ENCODE measurements around the gene ZBTB32. TPM values are rescaled to one million over a fixed set of nuclear protein-coding genes. Genes with fewer than 3 reads are reported as not detected.

The ZBTB32 gene
- total RNA-seq, 1 experiment from 2014 or later, result 0.13 TPM

DNA sequence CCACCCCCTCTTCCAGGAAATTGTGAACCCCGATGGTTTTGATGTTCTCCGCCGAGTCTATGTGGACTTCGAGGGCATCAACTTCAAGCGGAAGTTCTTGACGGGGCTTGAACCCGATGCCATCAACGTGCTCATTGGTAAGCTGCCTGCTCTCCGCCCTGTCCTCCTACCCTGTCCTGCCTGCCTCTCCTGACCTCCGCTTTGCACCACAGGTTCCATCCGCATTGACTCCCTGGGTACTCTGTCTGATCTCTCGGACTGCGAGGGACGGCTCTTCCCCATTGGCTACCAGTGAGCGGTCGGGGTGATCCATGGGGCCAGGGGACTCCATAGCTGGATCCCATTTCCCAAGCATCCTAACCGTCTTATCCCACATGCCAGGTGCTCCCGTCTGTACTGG lies 26.0 kb downstream of the ZBTB32 start:
- H3K18ac ChIP-seq (ENCODE audit: insufficient read length, low read depth, low read length), result no peak overlapping the region
- no peaks in the 10 kb centered on the region for H4K20me1 ChIP-seq (ENCODE audit: control insufficient read depth, insufficient read depth, insufficient read length)
- TF ChIP-seq, protein P1, sequence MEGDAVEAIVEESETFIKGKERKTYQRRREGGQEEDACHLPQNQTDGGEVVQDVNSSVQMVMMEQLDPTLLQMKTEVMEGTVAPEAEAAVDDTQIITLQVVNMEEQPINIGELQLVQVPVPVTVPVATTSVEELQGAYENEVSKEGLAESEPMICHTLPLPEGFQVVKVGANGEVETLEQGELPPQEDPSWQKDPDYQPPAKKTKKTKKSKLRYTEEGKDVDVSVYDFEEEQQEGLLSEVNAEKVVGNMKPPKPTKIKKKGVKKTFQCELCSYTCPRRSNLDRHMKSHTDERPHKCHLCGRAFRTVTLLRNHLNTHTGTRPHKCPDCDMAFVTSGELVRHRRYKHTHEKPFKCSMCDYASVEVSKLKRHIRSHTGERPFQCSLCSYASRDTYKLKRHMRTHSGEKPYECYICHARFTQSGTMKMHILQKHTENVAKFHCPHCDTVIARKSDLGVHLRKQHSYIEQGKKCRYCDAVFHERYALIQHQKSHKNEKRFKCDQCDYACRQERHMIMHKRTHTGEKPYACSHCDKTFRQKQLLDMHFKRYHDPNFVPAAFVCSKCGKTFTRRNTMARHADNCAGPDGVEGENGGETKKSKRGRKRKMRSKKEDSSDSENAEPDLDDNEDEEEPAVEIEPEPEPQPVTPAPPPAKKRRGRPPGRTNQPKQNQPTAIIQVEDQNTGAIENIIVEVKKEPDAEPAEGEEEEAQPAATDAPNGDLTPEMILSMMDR (conservative IDR thresholded peaks at IDR 0.05), result no peak
- H3T11ph ChIP-seq (ENCODE audit: low read length), result no peak overlapping the region
- WGBS (ENCODE audit: extremely low coverage, insufficient read length, low lambda C conversion rate), result no CpG with 5 or more reads among the region's 18 CpGs
- H2AK5ac ChIP-seq (ENCODE audit: insufficient read length, low read length), result no peak overlapping the region
- Mint-ChIP-seq H3K4me3 (no peak overlapping the region), H3K4me1 (no peaks in the 10 kb centered on the region), H3K27ac (no peak overlapping the region; a peak in 1 of 7 replicates), H3K27me3 (ENCODE audit: low read depth) (no peaks in the 10 kb centered on the region), H3K9me3 (no peaks in the 10 kb centered on the region), H3K36me3 (ENCODE audit: insufficient read depth in 1 of 3, low read depth in 3 of 3) (peaks cover 55 to 80% (median 80%) of the 10 kb centered on the region in 3 experiments)
- H2BK12ac ChIP-seq (ENCODE audit: insufficient read length, low read depth, low read length), result no peak overlapping the region
- H4K5ac ChIP-seq (ENCODE audit: insufficient read length, low read depth, low read length), result no peak overlapping the region
- no peak overlapping the region for H4K8ac ChIP-seq (replicated peaks; ENCODE audit: insufficient read length, low read depth, low read length)
- H3K27ac ChIP-seq (ENCODE audit: insufficient read length, low read depth, low read length), result no peak overlapping the region
- no peaks in the 10 kb centered on the region for H3K27me3 ChIP-seq (ENCODE audit: insufficient read depth, low read length)
- no peak for DNase-seq
- H2AFZ ChIP-seq (ENCODE audit: low read length), result no peak overlapping the region
- no peak overlapping the region for H3K4me2 ChIP-seq (ENCODE audit: insufficient read depth, insufficient read length, low read length)
- no peaks in the 10 kb centered on the region for H3K79me1 ChIP-seq (ENCODE audit: insufficient read depth, low read depth, low read length, poor library complexity, severe bottlenecking)
- no peak overlapping the region for H3K23ac ChIP-seq (ENCODE audit: insufficient read length, low read depth, low read length)
- H3K23me2 ChIP-seq (ENCODE audit: insufficient read length, low read depth, low read length, poor library complexity, severe bottlenecking), result no peaks in the 10 kb centered on the region
- no peak overlapping the region for H3K9ac ChIP-seq (ENCODE audit: extremely low read depth, insufficient read length, low read length)
- no peaks in the 10 kb centered on the region for H3K4me1 ChIP-seq (ENCODE audit: insufficient read depth, low read length)
- H3K14ac ChIP-seq (ENCODE audit: insufficient read depth, low read length), result no peak overlapping the region
- H2BK15ac ChIP-seq (ENCODE audit: low read depth, low read length), result no peak overlapping the region
- no peak overlapping the region for H2BK20ac ChIP-seq (ENCODE audit: low read depth, low read length, poor library complexity, severe bottlenecking)
- H2BK5ac ChIP-seq (ENCODE audit: insufficient read length, low read length), result no peak overlapping the region
- H3K9me3 ChIP-seq (ENCODE audit: control insufficient read depth, low read depth, low read length), result no peaks in the 10 kb centered on the region
- no peak overlapping the region for H2BK120ac ChIP-seq (ENCODE audit: low read depth, low read length, poor library complexity, severe bottlenecking)
- no peak overlapping the region for H3K56ac ChIP-seq (ENCODE audit: insufficient read length, low read depth, low read length)
- H3K4ac ChIP-seq (ENCODE audit: low read depth, low read length), result no peak overlapping the region
- no peak overlapping the region for H4K91ac ChIP-seq (ENCODE audit: insufficient read length, low read depth, low read length)
- no peaks in the 10 kb centered on the region for H3K79me2 ChIP-seq (ENCODE audit: insufficient read depth, low read length)

Measured in H9 (cell line).